NT2/D1 (cell line): ENCODE data around the gene PPM1L.
A peak's percentile ranks its signal among the peaks of the same experiment; 100 is the strongest.

Experiments used
- DNase-seq: peaks from one replicate; pipeline ENCODE4 v3.0.0-alpha.2; 2011; ENCODE audit warnings: low read depth, low spot score
- H3K27me3 ChIP-seq: 2 replicates; pipeline ENCODE4 v1.6.0; 2011; ENCODE audit warnings: mild to moderate bottlenecking; ENCODE audit not compliant: insufficient read length, insufficient read depth
- H3K36me3 ChIP-seq: 2 replicates; pipeline ENCODE4 v1.6.1; 2011; ENCODE audit warnings: mild to moderate bottlenecking, low read length, mixed read lengths; ENCODE audit not compliant: insufficient read depth, insufficient read length
- H3K4me1 ChIP-seq: 2 replicates; pipeline ENCODE4 v1.5.1; 2011; ENCODE audit not compliant: insufficient read depth, insufficient read length
- H3K4me3 ChIP-seq: 2 replicates; pipeline ENCODE4 v1.5.1; 2011; ENCODE audit warnings: low read depth; ENCODE audit not compliant: insufficient read length
- H3K9ac ChIP-seq: 2 replicates; pipeline ENCODE4 v1.6.0; 2011; ENCODE audit warnings: low read depth; ENCODE audit not compliant: insufficient read length
- H3K9me3 ChIP-seq: 2 replicates; pipeline ENCODE4 v1.5.1; 2011; ENCODE audit warnings: mild to moderate bottlenecking, low read length; ENCODE audit not compliant: insufficient read depth
- SUZ12 ChIP-seq: IDR thresholded peaks from 2 replicates; pipeline ENCODE4 v1.6.1; 2011; ENCODE audit not compliant: insufficient read length, insufficient read depth; ENCODE audit errors: extremely low read depth
- YY1 ChIP-seq: IDR thresholded peaks from 2 replicates; pipeline ENCODE4 v1.6.1; 2011; ENCODE audit not compliant: insufficient read length, insufficient read depth
- ZNF274 ChIP-seq: IDR thresholded peaks from 2 replicates; pipeline ENCODE4 v1.6.1; 2011; ENCODE audit warnings: mild to moderate bottlenecking, low read depth, low read length

PPM1L gene

GRCh38 chr3:161082063-161082462 is 326.0 kb downstream of the PPM1L start:
- H3K27me3 ChIP-seq: no peaks in the 10 kb centered on the region
- no peaks in the 10 kb centered on the region for H3K4me1 ChIP-seq
- H3K9ac ChIP-seq: no peak overlapping the region
- DNase-seq: no peak
- H3K9me3 ChIP-seq: no peaks in the 10 kb centered on the region
- TF ChIP-seq ZNF274 (no peak), YY1 (no peak), SUZ12 (no peak)
- no peak overlapping the region for H3K4me3 ChIP-seq
- H3K36me3 ChIP-seq: peaks cover 31% of the 10 kb centered on the region

- Histone ChIP-seq H3K27me3 (no peaks in the 10 kb centered on the region), H3K4me3 (no peak overlapping the region), H3K9me3 (no peaks in the 10 kb centered on the region), H3K9ac (no peak overlapping the region), H3K4me1 (no peaks in the 10 kb centered on the region), H3K36me3 (peaks cover 38% of the 10 kb centered on the region)
- no peak for DNase-seq
- TF ChIP-seq SUZ12: no peak
- TF ChIP-seq YY1: no peak
- TF ChIP-seq ZNF274: no peak
Observed at GRCh38 chr3:161083131-161083530, 327.1 kb downstream of the PPM1L start.

- Histone ChIP-seq H3K36me3 (peaks cover 48% of the 10 kb centered on the region), H3K4me1 (no peaks in the 10 kb centered on the region)
- no peak for TF ChIP-seq SUZ12
- TF ChIP-seq YY1: no peak
- no peak for TF ChIP-seq ZNF274
Observed at GRCh38 chr3:161084277-161084676, 328.2 kb downstream of the PPM1L start.

GRCh38 chr3:161093895-161094294 is 337.9 kb downstream of the PPM1L start:
- Histone ChIP-seq H3K27me3 (no peaks in the 10 kb centered on the region), H3K9me3 (no peaks in the 10 kb centered on the region), H3K4me3 (no peak overlapping the region), H3K36me3 (peaks cover 40% of the 10 kb centered on the region), H3K4me1 (no peaks in the 10 kb centered on the region), H3K9ac (no peak overlapping the region)
- no peak for TF ChIP-seq YY1
- no peak for TF ChIP-seq ZNF274
- no peak for TF ChIP-seq SUZ12
- DNase-seq: no peak

More at GRCh38 chr3:161084277-161084676, 328.2 kb downstream of the PPM1L start:
- Histone ChIP-seq H3K9me3 (no peaks in the 10 kb centered on the region), H3K27me3 (no peaks in the 10 kb centered on the region), H3K9ac (no peak overlapping the region), H3K4me3 (no peak overlapping the region)
- no peak for DNase-seq

- Histone ChIP-seq H3K27me3 (no peaks in the 10 kb centered on the region), H3K36me3 (peaks cover 61% of the 10 kb centered on the region), H3K9ac (no peak overlapping the region), H3K4me1 (no peaks in the 10 kb centered on the region), H3K9me3 (no peaks in the 10 kb centered on the region), H3K4me3 (no peak overlapping the region)
- peak; percentile 47 for DNase-seq
- no peak for TF ChIP-seq ZNF274
- TF ChIP-seq SUZ12: no peak
- no peak for TF ChIP-seq YY1
Observed at GRCh38 chr3:161096771-161097367, 340.8 kb downstream of the PPM1L start.

- TF ChIP-seq ZNF274 (no peak), SUZ12 (no peak), YY1 (no peak)
- no peaks in the 10 kb centered on the region for H3K9me3 ChIP-seq
- no peak overlapping the region for H3K4me3 ChIP-seq
- H3K4me1 ChIP-seq: no peaks in the 10 kb centered on the region
- peaks cover 7% of the 10 kb centered on the region for H3K27me3 ChIP-seq
- H3K36me3 ChIP-seq: peaks cover 64% of the 10 kb centered on the region
- no peak for DNase-seq
- H3K9ac ChIP-seq: no peak overlapping the region
Observed at GRCh38 chr3:161100994-161101393, 345.0 kb downstream of the PPM1L start.

GRCh38 chr3:161101609-161102008 is 345.6 kb downstream of the PPM1L start:
- peaks cover 9% of the 10 kb centered on the region for H3K27me3 ChIP-seq

More at GRCh38 chr3:161101609-161102008, 345.6 kb downstream of the PPM1L start:
- H3K9me3 ChIP-seq: no peaks in the 10 kb centered on the region
- TF ChIP-seq ZNF274: no peak
- no peak for TF ChIP-seq YY1
- no peak for TF ChIP-seq SUZ12
- H3K9ac ChIP-seq: no peak overlapping the region
- no peaks in the 10 kb centered on the region for H3K4me1 ChIP-seq
- peaks cover 64% of the 10 kb centered on the region for H3K36me3 ChIP-seq
- no peak for DNase-seq
- H3K4me3 ChIP-seq: no peak overlapping the region
